ENCODE measurements around the gene SORD.
"Not testable (repeated sequence)": the region's sequence is repeated elsewhere in the genome, so short reads cannot be mapped to it uniquely, and the experiment has no call there.

Gene SORD

DNA sequence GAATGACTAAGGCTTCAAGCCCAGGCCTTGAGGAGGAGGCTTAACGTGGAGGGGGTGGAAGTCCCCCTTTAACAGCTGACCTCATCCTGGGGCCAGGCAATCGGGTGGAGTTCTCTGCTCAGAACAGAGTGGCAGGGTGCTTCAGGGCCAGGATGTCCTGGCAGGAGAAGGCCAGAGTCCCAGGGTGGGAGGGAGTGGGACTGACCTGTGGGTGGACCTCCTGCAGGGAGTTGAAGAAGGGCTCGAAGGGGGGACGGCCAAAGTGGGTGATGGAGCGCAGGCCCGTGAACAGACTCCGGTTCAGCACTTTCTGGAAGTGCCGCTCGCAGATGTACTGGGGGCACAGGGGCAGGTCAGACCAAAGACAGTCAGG lies 71.3 kb downstream of the SORD start:
- TF ChIP-seq POLR2AphosphoS5 (IDR thresholded peaks at IDR 0.05; ENCODE audit: low read depth, low read length): no peak
- no peak for TF ChIP-seq POU2F2 (IDR thresholded peaks at IDR 0.05; ENCODE audit: low read depth, low read length)
- TF ChIP-seq POLR2A (IDR thresholded peaks at IDR 0.05; ENCODE audit: low read depth, low read length): no peak
- TF ChIP-seq PAX5 (IDR thresholded peaks at IDR 0.05; ENCODE audit: insufficient read depth, low read length, severe bottlenecking): no peak
- FAIRE-seq: no peak
- DNase-seq (ENCODE audit: insufficient read length, low spot score): no peak

- DNase-seq (ENCODE audit: insufficient read length, low spot score) (no peak), FAIRE-seq (no peak)
- TF ChIP-seq PAX5 (IDR thresholded peaks at IDR 0.05; ENCODE audit: insufficient read depth, low read length, severe bottlenecking): no peak
- no peak for TF ChIP-seq POU2F2 (IDR thresholded peaks at IDR 0.05; ENCODE audit: low read depth, low read length)
- no peak for TF ChIP-seq POLR2A (IDR thresholded peaks at IDR 0.05; ENCODE audit: low read depth, low read length)
- TF ChIP-seq TAF1 (IDR thresholded peaks at IDR 0.05; ENCODE audit: low read depth, low read length): no peak
- TF ChIP-seq POLR2AphosphoS5 (IDR thresholded peaks at IDR 0.05; ENCODE audit: low read depth, low read length): no peak
- TF ChIP-seq SPI1 (IDR thresholded peaks at IDR 0.05; ENCODE audit: low read depth, low read length): no peak
These were observed 72.7 kb downstream of the SORD start for GRCh38 chr15:45095661-45096060.

DNA sequence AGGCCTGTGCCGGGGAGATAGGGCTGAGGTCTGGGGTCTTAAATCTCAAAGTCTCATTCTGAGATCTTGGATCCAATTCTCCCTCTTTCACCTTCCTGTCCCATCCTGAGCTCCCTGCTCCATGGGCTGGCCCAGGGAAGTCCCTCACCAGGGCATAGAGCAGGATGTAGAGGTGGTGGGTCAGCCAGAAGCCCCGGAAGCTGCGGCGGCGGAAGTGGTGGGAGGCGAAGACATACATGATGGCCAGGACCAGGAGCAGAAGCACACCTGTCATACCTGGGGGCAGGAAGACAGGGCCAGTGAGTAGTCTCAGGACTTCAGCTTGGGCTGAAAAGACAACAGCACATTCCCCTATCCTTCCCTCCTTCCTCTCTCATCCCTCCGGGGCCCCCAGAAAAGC lies 74.5 kb downstream of the SORD start:
- FAIRE-seq: no peak
- DNase-seq (ENCODE audit: insufficient read length, low spot score): no peak
- TF ChIP-seq SPI1 (IDR thresholded peaks at IDR 0.05; ENCODE audit: low read depth, low read length) (no peak), POLR2AphosphoS5 (IDR thresholded peaks at IDR 0.05; ENCODE audit: low read depth, low read length) (no peak), PAX5 (IDR thresholded peaks at IDR 0.05; ENCODE audit: insufficient read depth, low read length, severe bottlenecking) (no peak), POU2F2 (IDR thresholded peaks at IDR 0.05; ENCODE audit: low read depth, low read length) (no peak), POLR2A (IDR thresholded peaks at IDR 0.05; ENCODE audit: low read depth, low read length) (no peak), TAF1 (IDR thresholded peaks at IDR 0.05; ENCODE audit: low read depth, low read length) (no peak)

DNA sequence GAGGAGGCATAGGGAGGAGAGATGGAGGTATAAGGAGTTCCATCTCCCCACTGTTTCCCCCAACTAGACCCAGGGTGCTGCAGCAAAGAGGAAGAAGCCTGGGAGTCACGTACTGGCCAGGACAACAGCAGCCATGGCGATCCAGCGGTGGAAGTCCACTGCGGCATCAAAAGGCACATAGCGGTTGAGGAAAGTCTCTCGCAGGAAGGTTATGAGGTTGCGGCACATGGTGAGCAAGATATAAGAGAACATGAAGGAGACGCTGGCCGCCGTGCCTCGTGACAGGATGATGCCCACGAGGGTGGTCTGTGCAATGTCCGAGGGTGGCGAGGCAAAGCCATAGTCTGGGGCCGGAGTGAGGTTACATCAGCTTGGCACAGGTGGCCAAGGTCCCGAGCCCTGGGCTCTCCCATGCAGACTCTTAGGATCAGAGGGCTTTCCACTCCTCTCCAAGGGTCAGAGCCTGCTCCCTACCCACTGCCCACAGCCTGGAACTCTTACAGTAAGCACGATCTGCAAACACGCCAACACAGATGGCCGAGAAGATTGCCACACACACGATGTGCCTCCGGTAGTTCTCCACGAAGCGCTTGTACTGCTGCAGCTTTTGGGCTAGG lies 76.7 kb downstream of the SORD start:
- no peak for TF ChIP-seq POU2F2 (IDR thresholded peaks at IDR 0.05; ENCODE audit: low read depth, low read length)
- TF ChIP-seq TAF1 (IDR thresholded peaks at IDR 0.05; ENCODE audit: low read depth, low read length): no peak
- no peak for TF ChIP-seq POLR2A (IDR thresholded peaks at IDR 0.05; ENCODE audit: low read depth, low read length)
- no peak for TF ChIP-seq SPI1 (IDR thresholded peaks at IDR 0.05; ENCODE audit: low read depth, low read length)
- no peak for TF ChIP-seq PAX5 (IDR thresholded peaks at IDR 0.05; ENCODE audit: insufficient read depth, low read length, severe bottlenecking)
- FAIRE-seq (no peak), DNase-seq (ENCODE audit: insufficient read length, low spot score) (no peak)

- no peak for DNase-seq (ENCODE audit: insufficient read length, low spot score)
- no peak for FAIRE-seq
These were observed 78.1 kb downstream of the SORD start for GRCh38 chr15:45100884-45101625.

GRCh38 chr15:45101749-45102148 lies 78.8 kb downstream of the SORD start:
- DNase-seq (ENCODE audit: insufficient read length, low spot score) (no peak), FAIRE-seq (no peak)
- TF ChIP-seq PAX5 (IDR thresholded peaks at IDR 0.05; ENCODE audit: insufficient read depth, low read length, severe bottlenecking) (no peak), POLR2A (IDR thresholded peaks at IDR 0.05; ENCODE audit: low read depth, low read length) (no peak)

More at GRCh38 chr15:45100884-45101625, 78.1 kb downstream of the SORD start:
- TF ChIP-seq TAF1 (IDR thresholded peaks at IDR 0.05; ENCODE audit: low read depth, low read length) (no peak), PAX5 (IDR thresholded peaks at IDR 0.05; ENCODE audit: insufficient read depth, low read length, severe bottlenecking) (no peak), POU2F2 (IDR thresholded peaks at IDR 0.05; ENCODE audit: low read depth, low read length) (no peak), SPI1 (IDR thresholded peaks at IDR 0.05; ENCODE audit: low read depth, low read length) (no peak), POLR2AphosphoS5 (IDR thresholded peaks at IDR 0.05; ENCODE audit: low read depth, low read length) (no peak), POLR2A (IDR thresholded peaks at IDR 0.05; ENCODE audit: low read depth, low read length) (no peak)

- FAIRE-seq (no peak), DNase-seq (ENCODE audit: insufficient read length, low spot score) (no peak)
- TF ChIP-seq POLR2A (IDR thresholded peaks at IDR 0.05; ENCODE audit: low read depth, low read length): no peak
These were observed 79.2 kb downstream of the SORD start for GRCh38 chr15:45102226-45102625.

- FAIRE-seq; DNase-seq (ENCODE audit: insufficient read length, low spot score): not testable (repeated sequence)
These were observed 81.2 kb downstream of the SORD start for GRCh38 chr15:45104170-45104569.

DNA sequence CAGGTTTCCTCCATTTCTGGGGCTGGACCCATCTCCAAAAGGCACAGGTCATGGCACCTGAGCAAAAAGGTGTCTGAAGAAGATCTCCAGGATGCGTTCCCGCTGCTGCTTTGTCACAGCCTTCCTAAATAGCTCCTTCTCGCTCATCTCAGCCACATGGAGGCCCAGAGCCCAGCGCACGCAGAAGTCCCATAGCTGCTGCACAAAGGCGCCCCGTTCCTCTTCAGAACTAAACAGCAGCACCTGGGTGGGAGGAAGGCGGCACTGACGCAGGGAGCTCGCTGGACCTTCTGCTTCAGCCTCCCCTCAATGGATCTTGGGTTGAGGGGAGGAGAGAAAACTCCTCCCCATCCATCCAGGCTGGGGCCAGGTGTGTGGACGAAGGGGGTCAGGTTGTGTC lies 82.6 kb downstream of the SORD start:
- TF ChIP-seq POU2F2 (IDR thresholded peaks at IDR 0.05; ENCODE audit: low read depth, low read length): no peak
- no peak for TF ChIP-seq TAF1 (IDR thresholded peaks at IDR 0.05; ENCODE audit: low read depth, low read length)
- TF ChIP-seq PAX5 (IDR thresholded peaks at IDR 0.05; ENCODE audit: insufficient read depth, low read length, severe bottlenecking): no peak
- no peak for TF ChIP-seq POLR2A (IDR thresholded peaks at IDR 0.05; ENCODE audit: low read depth, low read length)
- no peak for TF ChIP-seq SPI1 (IDR thresholded peaks at IDR 0.05; ENCODE audit: low read depth, low read length)
- no peak for TF ChIP-seq POLR2AphosphoS5 (IDR thresholded peaks at IDR 0.05; ENCODE audit: low read depth, low read length)
- no peak for FAIRE-seq
- no peak for DNase-seq (ENCODE audit: insufficient read length, low spot score)

DNA sequence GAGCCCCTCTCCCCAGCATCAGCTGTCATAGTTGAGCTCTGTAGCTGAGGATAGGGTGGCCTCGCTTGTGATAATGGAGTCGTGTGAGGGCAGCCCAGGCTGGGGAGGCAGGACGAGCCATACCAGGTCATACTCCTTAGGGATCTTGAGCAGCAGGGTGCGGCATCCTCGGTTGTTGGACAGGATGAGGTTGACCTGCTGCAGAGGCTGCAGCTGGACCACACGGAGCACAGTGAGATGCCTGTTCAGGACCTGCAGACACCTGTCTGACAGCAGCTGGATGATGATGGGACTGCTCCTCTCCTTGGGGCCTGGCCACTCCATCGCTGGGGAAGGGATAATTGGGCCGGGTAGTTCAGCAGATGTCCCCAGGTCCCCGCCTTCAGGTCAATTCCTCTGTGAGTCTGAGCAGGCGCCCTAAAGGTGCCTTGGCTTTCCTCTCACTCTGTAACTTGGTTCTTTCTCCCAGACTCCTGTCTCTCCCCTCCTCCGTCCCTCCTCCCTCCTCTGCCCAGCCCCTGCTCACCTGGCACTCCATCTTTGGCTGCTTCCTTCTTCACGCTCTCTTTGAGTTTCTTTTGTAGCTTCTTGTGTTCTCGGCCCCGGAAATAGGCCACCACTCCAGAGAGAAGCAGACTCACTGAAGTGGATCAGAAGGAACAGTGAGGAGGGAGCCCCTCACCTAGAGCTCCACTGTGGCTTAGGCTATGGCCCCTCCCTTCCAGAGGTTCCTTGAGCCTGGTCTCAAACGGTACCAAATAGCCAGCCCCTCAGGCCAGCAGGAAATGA lies 83.2 kb downstream of the SORD start:
- TF ChIP-seq POLR2AphosphoS5 (IDR thresholded peaks at IDR 0.05; ENCODE audit: low read depth, low read length) (no peak), SPI1 (IDR thresholded peaks at IDR 0.05; ENCODE audit: low read depth, low read length) (no peak), POU2F2 (IDR thresholded peaks at IDR 0.05; ENCODE audit: low read depth, low read length) (no peak), TAF1 (IDR thresholded peaks at IDR 0.05; ENCODE audit: low read depth, low read length) (no peak), PAX5 (IDR thresholded peaks at IDR 0.05; ENCODE audit: insufficient read depth, low read length, severe bottlenecking) (no peak), POLR2A (IDR thresholded peaks at IDR 0.05; ENCODE audit: low read depth, low read length) (no peak)
- FAIRE-seq (no peak), DNase-seq (ENCODE audit: insufficient read length, low spot score) (no peak)

Measured in GM12891 (cell line).